OCI-LY7 (cell line): ENCODE measurements around the gene FOSB. TPM values are rescaled to one million over a fixed set of nuclear protein-coding genes. Genes with fewer than 3 reads are reported as not detected.
"Not testable (repeated sequence)": the region's sequence is repeated elsewhere in the genome, so short reads cannot be mapped to it uniquely, and the experiment has no call there.

Experiments
- BruUV-seq: library from RNA; stranded (reverse); fragments of 400-500 nt; replicated peaks from 2 replicates; lab custom pipeline; 2021; lab: Mats Ljungman, UMichigan
- CTCF ChIA-PET: fragments of 300-600 bp; sonication (Branson Sonifier 250); formaldehyde crosslinking; loops from one replicate; lab custom pipeline; 2022; ENCODE audit warnings: antibody characterized with exemption; ENCODE audit not compliant: unreplicated experiment; lab: Charles Lee
- POLR2A ChIA-PET: fragments of 300-600 bp; sonication (Branson Sonifier 250); formaldehyde crosslinking; loops from one replicate; lab custom pipeline; 2022; ENCODE audit warnings: antibody characterized with exemption; lab: Charles Lee
- DNase-seq: peaks from one replicate; pipeline ENCODE4 v3.0.0-alpha.2; 2015; ENCODE audit warnings: low spot score
- H2AFZ ChIP-seq: fragments of 200-600 bp; sonication (generic), shearing (Covaris generic); 2 replicates; pipeline ENCODE4 v1.6.1; 2014; ENCODE audit warnings: mild to moderate bottlenecking, antibody characterized with exemption, low read length, moderate library complexity
- H3K27ac ChIP-seq: fragments of 200-600 bp; sonication (generic); 2 replicates; pipeline ENCODE4 v1.5.1; 2014; ENCODE audit warnings: mixed run types, low read depth, mild to moderate bottlenecking, moderate library complexity, low read length, inconsistent platforms; ENCODE audit not compliant: poor library complexity, severe bottlenecking
- H3K36me3 ChIP-seq: fragments of 200-600 bp; sonication (generic); 2 replicates; pipeline ENCODE4 v1.6.1; 2014; ENCODE audit warnings: mild to moderate bottlenecking, antibody characterized with exemption, low read length, moderate library complexity, mixed read lengths; ENCODE audit not compliant: insufficient read depth
- H3K4me1 ChIP-seq: fragments of 200-600 bp; sonication (generic); 2 replicates; pipeline ENCODE4 v1.5.1; 2014; ENCODE audit warnings: mild to moderate bottlenecking, low read length; ENCODE audit not compliant: insufficient read depth, poor library complexity, severe bottlenecking
- H3K4me2 ChIP-seq: fragments of 200-600 bp; sonication (generic); 2 replicates; pipeline ENCODE4 v1.6.1; 2014; ENCODE audit warnings: mild to moderate bottlenecking, low read length
- H3K4me3 ChIP-seq: fragments of 200-600 bp; sonication (generic); 2 replicates; pipeline ENCODE4 v1.5.1; 2014; ENCODE audit warnings: mild to moderate bottlenecking, low read depth, low read length; ENCODE audit not compliant: poor library complexity, severe bottlenecking
- H3K79me2 ChIP-seq: fragments of 200-600 bp; sonication (generic); 2 replicates; pipeline ENCODE4 v1.6.1; 2016; ENCODE audit warnings: low read depth, mild to moderate bottlenecking, low read length, moderate library complexity, mixed read lengths; ENCODE audit not compliant: insufficient read depth
- H3K9me2 ChIP-seq: fragments of 200-600 bp; sonication (generic); 2 replicates; pipeline ENCODE4 v1.6.1; 2016; ENCODE audit warnings: mild to moderate bottlenecking, low read length, mixed read lengths; ENCODE audit not compliant: insufficient read depth
- H3K9me3 ChIP-seq: fragments of 200-600 bp; sonication (generic); 2 replicates; pipeline ENCODE4 v1.6.1; 2014; ENCODE audit warnings: mild to moderate bottlenecking, mixed run types, low read length, mixed read lengths
- H4K20me1 ChIP-seq: fragments of 200-600 bp; sonication (generic); 2 replicates; pipeline ENCODE4 v1.6.1; 2014; ENCODE audit warnings: mild to moderate bottlenecking, antibody characterized with exemption, low read length, moderate library complexity, mixed read lengths; ENCODE audit not compliant: insufficient read depth
- EZH2phosphoT487 ChIP-seq: fragments of 200-600 bp; sonication (generic); IDR thresholded peaks from 2 replicates; pipeline ENCODE4 v1.6.1; 2018; ENCODE audit warnings: low read depth, borderline replicate concordance, mild to moderate bottlenecking, mixed run types, antibody characterized with exemption, low read length, moderate library complexity, mixed read lengths
- intact Hi-C: fragments of 100-400 bp; cut with micrococcal nuclease; formaldehyde crosslinking; loops from one replicate; pipeline ENCODE4 v1.10.0; 2022; ENCODE audit not compliant: unreplicated experiment
- total RNA-seq, 2 experiments: library from RNA; depleted of rRNA in 1 of 2; stranded (reverse); fragments of >200 nt in 1 of 2; shearing (Covaris generic) in 1 of 2; gene quantifications; 2 replicates each; pipeline ENCODE4 v1.2.3, GENCODE V29; 2014 to 2022
- TF ChIP-seq, protein P1 (sequence below): fragments of 200-600 bp; sonication (generic); conservative IDR thresholded peaks from 2 replicates; pipeline ENCODE4 v1.5.1; 2014; ENCODE audit warnings: mild to moderate bottlenecking, antibody characterized with exemption, low read length, moderate library complexity, mixed read lengths

FOSB gene
- total RNA-seq, 2 experiments from 2014 or later: 2.3 to 2.4 TPM

- Histone ChIP-seq H3K9me2 (no peaks in the 10 kb centered on the region), H3K79me2 (peaks cover 18% of the 10 kb centered on the region), H3K4me3 (peak overlapping the region; percentile 92), H3K36me3 (no peaks in the 10 kb centered on the region), H3K9me3 (no peaks in the 10 kb centered on the region), H4K20me1 (peaks cover 5% of the 10 kb centered on the region; the same call in 1 of the 2 replicates), H3K4me2 (peak overlapping the region; percentile 99), H3K4me1 (peaks cover 31% of the 10 kb centered on the region), H3K27ac (peak overlapping the region; percentile 85), H2AFZ (no peak overlapping the region)
- ChIA-PET POLR2A (interaction anchor here (0.6 kb wide), 1 partner anchor 27 kb away, joined by 3 read pairs; no protein-coding TSS in a partner anchor), CTCF (interaction anchor here (0.5 kb wide), 1 partner anchor 791 kb away, joined by 4 read pairs; no protein-coding TSS in a partner anchor)
- TF ChIP-seq, protein P1, sequence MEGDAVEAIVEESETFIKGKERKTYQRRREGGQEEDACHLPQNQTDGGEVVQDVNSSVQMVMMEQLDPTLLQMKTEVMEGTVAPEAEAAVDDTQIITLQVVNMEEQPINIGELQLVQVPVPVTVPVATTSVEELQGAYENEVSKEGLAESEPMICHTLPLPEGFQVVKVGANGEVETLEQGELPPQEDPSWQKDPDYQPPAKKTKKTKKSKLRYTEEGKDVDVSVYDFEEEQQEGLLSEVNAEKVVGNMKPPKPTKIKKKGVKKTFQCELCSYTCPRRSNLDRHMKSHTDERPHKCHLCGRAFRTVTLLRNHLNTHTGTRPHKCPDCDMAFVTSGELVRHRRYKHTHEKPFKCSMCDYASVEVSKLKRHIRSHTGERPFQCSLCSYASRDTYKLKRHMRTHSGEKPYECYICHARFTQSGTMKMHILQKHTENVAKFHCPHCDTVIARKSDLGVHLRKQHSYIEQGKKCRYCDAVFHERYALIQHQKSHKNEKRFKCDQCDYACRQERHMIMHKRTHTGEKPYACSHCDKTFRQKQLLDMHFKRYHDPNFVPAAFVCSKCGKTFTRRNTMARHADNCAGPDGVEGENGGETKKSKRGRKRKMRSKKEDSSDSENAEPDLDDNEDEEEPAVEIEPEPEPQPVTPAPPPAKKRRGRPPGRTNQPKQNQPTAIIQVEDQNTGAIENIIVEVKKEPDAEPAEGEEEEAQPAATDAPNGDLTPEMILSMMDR: peak; percentile 33; the same call in 1 of the 2 replicates
- TF ChIP-seq EZH2phosphoT487: no peak
- DNase-seq: peak; percentile 75
- BruUV-seq: no TSS peak
- intact Hi-C loops: loop anchor here (5.0 kb wide), 2 partner anchors 48 to 133 kb away; no protein-coding TSS in a partner anchor
These were observed 41.3 kb downstream of the FOSB start for GRCh38 chr19:45508861-45509691.

DNA sequence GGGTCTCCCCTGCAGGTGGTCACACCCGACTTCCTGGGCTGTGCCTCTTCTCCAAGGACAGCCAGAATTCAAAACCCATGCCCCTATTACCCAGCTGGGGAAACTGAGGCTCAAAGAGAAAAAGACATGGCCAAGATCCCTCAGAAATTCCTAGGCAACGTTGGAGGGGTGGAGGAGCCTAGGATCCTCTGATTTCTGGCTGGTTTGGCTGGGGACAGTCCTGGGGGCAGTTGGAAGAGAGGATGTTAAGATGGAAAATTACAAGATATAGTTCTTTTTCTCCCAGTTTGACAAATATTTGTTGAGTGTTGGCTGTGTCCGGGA, 41.9 kb downstream of the FOSB start:
- peak overlapping the region; percentile 99 for H3K4me2 ChIP-seq
- peaks cover 18% of the 10 kb centered on the region for H3K79me2 ChIP-seq
- peaks cover 11% of the 10 kb centered on the region for H4K20me1 ChIP-seq
- H3K36me3 ChIP-seq: no peaks in the 10 kb centered on the region
- no peak overlapping the region for H2AFZ ChIP-seq
- intact Hi-C loops: loop anchor here (5.0 kb wide), 2 partner anchors 48 to 133 kb away; no protein-coding TSS in a partner anchor
- DNase-seq: no peak
- ChIA-PET CTCF (no interaction called here), POLR2A (interaction anchor here (0.6 kb wide), 1 partner anchor 26 kb away, joined by 3 read pairs; no protein-coding TSS in a partner anchor)
- H3K9me2 ChIP-seq: no peaks in the 10 kb centered on the region
- BruUV-seq: TSS peak; percentile 44
- H3K4me3 ChIP-seq: peak overlapping the region; percentile 92
- H3K9me3 ChIP-seq: no peaks in the 10 kb centered on the region
- H3K27ac ChIP-seq: peak overlapping the region; percentile 85
- peaks cover 36% of the 10 kb centered on the region for H3K4me1 ChIP-seq
- TF ChIP-seq, protein P1: no peak
- no peak for TF ChIP-seq EZH2phosphoT487

DNA sequence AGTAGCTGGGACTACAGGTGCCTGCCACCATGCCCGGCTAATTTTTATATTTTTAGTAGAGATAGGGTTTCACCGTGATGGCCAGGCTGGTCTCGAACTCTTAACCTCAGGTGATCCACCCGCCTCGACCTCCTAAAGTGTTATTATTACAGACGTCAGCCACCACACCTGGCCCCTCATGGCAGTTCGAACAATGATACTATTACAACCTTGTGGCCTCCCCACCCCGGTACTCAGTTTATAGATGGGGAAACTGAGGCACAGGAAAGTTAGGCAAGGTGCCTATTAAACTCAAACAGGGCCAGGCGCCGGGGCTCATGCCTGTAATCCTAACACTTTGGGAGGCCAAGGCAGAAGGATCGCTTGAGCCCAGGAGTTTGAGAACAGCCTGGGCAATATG, 42.6 kb downstream of the FOSB start:
- H2AFZ ChIP-seq, H3K4me2 ChIP-seq, H3K36me3 ChIP-seq, H3K9me3 ChIP-seq, intact Hi-C loops, H3K9me2 ChIP-seq, H3K27ac ChIP-seq, CTCF ChIA-PET, DNase-seq, BruUV-seq, H3K4me3 ChIP-seq, POLR2A ChIA-PET: not testable (repeated sequence)
- Histone ChIP-seq H3K4me1 (peaks cover 43% of the 10 kb centered on the region), H4K20me1 (peaks cover 15% of the 10 kb centered on the region), H3K79me2 (peaks cover 18% of the 10 kb centered on the region)
